GM06990 (cell line): ENCODE measurements around the gene PPEF1.
"Not testable (repeated sequence)": the region's sequence is repeated elsewhere in the genome, so short reads cannot be mapped to it uniquely, and the experiment has no call there.

Source experiments
- DNase-seq: peaks from one replicate; pipeline ENCODE4 v3.0.0-alpha.2; 2011; ENCODE audit not compliant: insufficient read length; ENCODE audit errors: extremely low read depth
- H3K27me3 ChIP-seq: replicated peaks from 2 replicates; pipeline ENCODE4 v1.6.0; 2011; ENCODE audit warnings: low read length; ENCODE audit not compliant: control insufficient read depth, insufficient read depth
- H3K36me3 ChIP-seq: 2 replicates; pipeline ENCODE4 v1.5.1; 2011; ENCODE audit warnings: low read length; ENCODE audit not compliant: control insufficient read depth, insufficient read depth
- H3K4me3 ChIP-seq: replicated peaks from 2 replicates; pipeline ENCODE4 v1.5.1; 2011; ENCODE audit warnings: low read depth, mild to moderate bottlenecking, control low read depth, low read length
- CTCF ChIP-seq: IDR thresholded peaks from 2 replicates; pipeline ENCODE4 v1.5.1; 2011; ENCODE audit warnings: low read length, control low read depth, mild to moderate bottlenecking, inconsistent platforms; ENCODE audit not compliant: insufficient read depth, poor library complexity, severe bottlenecking

The PPEF1 gene

GRCh38 chrX:18757956-18758932 lies 50.8 kb downstream of the PPEF1 start:
- Histone ChIP-seq H3K27me3 (no peaks in the 10 kb centered on the region), H3K36me3 (no peaks in the 10 kb centered on the region), H3K4me3 (no peak overlapping the region)
- TF ChIP-seq CTCF = no peak
- DNase-seq = no peak

- Histone ChIP-seq H3K36me3 (no peaks in the 10 kb centered on the region), H3K4me3 (no peak overlapping the region), H3K27me3 (no peaks in the 10 kb centered on the region)
- DNase-seq = no peak
- no peak for TF ChIP-seq CTCF
Measured at GRCh38 chrX:18761750-18762149, 54.3 kb downstream of the PPEF1 start.

GRCh38 chrX:18763106-18763505 lies 55.7 kb downstream of the PPEF1 start:
- not testable (repeated sequence) for DNase-seq, H3K36me3 ChIP-seq, H3K4me3 ChIP-seq, H3K27me3 ChIP-seq

- H3K27me3 ChIP-seq = no peaks in the 10 kb centered on the region
- DNase-seq = no peak
- no peaks in the 10 kb centered on the region for H3K36me3 ChIP-seq
- no peak overlapping the region for H3K4me3 ChIP-seq
- TF ChIP-seq CTCF = no peak
Measured at GRCh38 chrX:18769364-18769763, 61.9 kb downstream of the PPEF1 start.

- TF ChIP-seq CTCF = peak; percentile 15
- DNase-seq = no peak
- Histone ChIP-seq H3K36me3 (no peaks in the 10 kb centered on the region), H3K27me3 (no peaks in the 10 kb centered on the region), H3K4me3 (no peak overlapping the region)
Measured at GRCh38 chrX:18769812-18770573, 62.5 kb downstream of the PPEF1 start.

- DNase-seq = no peak
- H3K27me3 ChIP-seq = no peaks in the 10 kb centered on the region
- H3K36me3 ChIP-seq = no peaks in the 10 kb centered on the region
- H3K4me3 ChIP-seq = no peak overlapping the region
- no peak for TF ChIP-seq CTCF
Measured at GRCh38 chrX:18789916-18790315, 82.5 kb downstream of the PPEF1 start.
